ENCODE results near the gene TECR.

TECR gene

DNA sequence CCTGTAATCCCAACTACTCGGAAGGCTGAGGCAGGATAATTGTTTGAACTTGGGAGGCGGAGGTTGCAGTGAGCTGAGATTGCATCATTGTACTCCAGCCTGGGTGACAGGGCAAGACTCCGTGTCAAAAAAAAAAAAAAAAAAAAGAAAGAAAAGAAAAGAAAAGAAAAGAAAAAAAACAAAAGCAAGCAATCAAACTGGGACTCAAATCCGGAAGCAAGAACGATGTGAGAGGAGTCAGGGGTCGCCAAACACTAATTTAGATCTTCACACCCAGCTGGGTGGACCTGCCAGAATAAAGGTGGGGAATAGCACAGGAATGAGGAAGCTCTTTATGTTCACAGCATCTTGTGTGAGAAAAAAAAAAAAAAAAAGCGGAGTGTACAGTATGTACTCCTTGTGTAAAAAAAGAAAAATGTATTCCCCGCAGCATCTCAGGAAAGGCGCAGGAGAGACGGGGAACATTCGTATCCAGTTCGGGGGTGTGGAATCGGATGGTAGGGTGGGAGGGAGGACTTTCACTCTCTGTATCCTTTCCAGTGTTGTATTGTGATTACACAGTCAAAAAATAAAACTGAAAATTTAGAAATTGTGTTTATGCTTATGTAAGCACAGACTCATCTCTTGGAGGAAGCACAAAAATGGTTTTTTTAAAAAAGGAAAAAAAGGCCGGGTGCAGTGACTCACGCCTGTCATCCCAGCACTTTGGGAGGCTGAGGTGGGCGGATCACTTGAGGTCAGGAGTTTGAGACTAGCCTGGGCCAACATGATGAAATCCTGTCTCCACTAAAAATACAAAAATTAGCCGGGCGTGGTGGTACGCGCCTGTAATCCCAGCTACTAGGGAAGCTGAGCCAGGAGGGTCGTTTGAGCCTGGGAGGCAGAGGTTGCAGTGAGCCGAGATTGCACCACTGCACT is 18.8 kb upstream of the TECR start:
- no peak overlapping the region for H3K4me3 ChIP-seq (ENCODE audit: low read depth, low read length)
- TF ChIP-seq, protein P1, sequence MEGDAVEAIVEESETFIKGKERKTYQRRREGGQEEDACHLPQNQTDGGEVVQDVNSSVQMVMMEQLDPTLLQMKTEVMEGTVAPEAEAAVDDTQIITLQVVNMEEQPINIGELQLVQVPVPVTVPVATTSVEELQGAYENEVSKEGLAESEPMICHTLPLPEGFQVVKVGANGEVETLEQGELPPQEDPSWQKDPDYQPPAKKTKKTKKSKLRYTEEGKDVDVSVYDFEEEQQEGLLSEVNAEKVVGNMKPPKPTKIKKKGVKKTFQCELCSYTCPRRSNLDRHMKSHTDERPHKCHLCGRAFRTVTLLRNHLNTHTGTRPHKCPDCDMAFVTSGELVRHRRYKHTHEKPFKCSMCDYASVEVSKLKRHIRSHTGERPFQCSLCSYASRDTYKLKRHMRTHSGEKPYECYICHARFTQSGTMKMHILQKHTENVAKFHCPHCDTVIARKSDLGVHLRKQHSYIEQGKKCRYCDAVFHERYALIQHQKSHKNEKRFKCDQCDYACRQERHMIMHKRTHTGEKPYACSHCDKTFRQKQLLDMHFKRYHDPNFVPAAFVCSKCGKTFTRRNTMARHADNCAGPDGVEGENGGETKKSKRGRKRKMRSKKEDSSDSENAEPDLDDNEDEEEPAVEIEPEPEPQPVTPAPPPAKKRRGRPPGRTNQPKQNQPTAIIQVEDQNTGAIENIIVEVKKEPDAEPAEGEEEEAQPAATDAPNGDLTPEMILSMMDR (IDR thresholded peaks at IDR 0.05; ENCODE audit: control insufficient read depth, extremely low read depth, insufficient read depth) = no peak
- DNase-seq (ENCODE audit: low read depth) = no peak

DNA sequence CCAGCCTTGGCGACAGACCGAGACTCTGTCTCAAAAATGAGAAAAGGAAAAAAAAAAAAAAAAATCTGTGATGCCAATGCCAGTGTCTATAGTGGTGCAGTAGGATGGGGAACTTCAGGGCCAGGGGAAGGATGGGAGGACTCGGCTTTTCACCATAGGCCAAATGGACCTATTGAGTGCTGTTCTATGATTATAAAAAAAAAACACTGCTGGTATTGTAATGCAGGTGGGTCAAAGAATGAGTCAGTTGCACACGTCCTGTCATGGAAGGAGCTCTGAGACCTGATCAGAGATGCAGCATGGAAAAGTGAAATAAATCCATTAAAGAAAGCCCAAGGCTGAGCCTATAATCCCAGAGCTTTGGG is 18.2 kb upstream of the TECR start:
- TF ChIP-seq, protein P1 (IDR thresholded peaks at IDR 0.05; ENCODE audit: control insufficient read depth, extremely low read depth, insufficient read depth) = no peak
- H3K4me3 ChIP-seq (ENCODE audit: low read depth, low read length) = no peak overlapping the region
- DNase-seq (ENCODE audit: low read depth) = no peak

DNA sequence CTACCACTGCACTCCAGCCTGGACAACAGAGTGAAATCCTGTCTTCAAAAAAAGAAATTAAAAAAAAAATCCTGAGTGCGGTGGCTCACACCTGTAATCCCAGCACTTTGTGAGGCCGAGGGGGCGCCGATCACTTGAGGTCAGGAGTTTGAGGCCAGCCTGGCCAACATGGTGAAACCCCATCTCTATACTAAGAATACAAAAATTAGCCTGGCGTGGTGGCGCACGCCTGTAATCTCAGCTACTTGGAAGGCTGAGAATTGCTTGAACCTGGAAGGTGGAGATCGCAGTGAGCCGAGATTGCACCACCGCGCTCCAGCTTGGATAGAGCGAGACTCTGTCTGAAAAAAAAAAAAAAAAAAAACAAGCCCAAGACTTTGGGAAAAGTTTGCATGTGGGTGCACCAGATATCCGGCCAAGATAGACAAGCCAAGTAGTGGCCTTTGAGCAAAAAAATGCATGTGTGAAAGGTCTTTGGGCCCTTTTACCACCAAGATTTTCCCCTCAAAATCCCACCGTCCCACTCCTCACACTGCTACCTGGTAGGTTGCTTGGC is 16.9 kb upstream of the TECR start:
- no peak for DNase-seq (ENCODE audit: low read depth)
- no peak overlapping the region for H3K4me3 ChIP-seq (ENCODE audit: low read depth, low read length)
- TF ChIP-seq, protein P1 (IDR thresholded peaks at IDR 0.05; ENCODE audit: control insufficient read depth, extremely low read depth, insufficient read depth) = no peak

DNA sequence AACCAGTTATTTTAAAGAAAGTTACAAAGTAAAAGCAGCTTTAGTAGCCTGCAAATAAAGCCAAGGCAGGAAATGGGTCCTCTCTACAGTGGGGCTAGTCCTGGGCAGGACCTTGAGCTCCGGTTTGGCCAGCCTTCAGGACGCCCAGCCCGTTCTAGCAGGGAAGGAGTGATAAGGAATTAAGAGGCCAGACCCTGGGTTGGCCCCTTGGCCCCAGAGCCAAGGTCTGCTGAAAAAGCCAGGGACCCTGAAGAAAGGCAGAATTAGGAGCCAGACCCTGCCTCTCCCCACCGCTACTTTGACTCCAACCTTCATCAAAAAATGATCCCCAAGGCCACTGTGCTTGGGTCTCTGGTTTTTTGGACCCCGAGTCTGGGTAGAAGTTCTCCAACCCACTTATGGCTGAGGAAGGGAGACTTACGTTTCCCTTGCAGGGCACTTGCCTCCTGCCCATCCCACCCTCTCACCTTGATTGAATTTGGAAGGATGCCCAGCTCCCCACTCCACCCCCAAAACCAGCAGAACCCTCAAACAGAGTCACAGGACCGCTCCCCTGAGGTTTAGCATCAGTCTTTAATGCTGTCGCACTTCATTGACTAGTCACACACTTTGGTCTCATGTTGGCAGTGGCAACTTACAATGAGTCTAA is 15.1 kb upstream of the TECR start:
- DNase-seq (ENCODE audit: low read depth) = no peak
- TF ChIP-seq, protein P1 (IDR thresholded peaks at IDR 0.05; ENCODE audit: control insufficient read depth, extremely low read depth, insufficient read depth) = no peak
- H3K4me3 ChIP-seq (ENCODE audit: low read depth, low read length) = no peak overlapping the region

DNA sequence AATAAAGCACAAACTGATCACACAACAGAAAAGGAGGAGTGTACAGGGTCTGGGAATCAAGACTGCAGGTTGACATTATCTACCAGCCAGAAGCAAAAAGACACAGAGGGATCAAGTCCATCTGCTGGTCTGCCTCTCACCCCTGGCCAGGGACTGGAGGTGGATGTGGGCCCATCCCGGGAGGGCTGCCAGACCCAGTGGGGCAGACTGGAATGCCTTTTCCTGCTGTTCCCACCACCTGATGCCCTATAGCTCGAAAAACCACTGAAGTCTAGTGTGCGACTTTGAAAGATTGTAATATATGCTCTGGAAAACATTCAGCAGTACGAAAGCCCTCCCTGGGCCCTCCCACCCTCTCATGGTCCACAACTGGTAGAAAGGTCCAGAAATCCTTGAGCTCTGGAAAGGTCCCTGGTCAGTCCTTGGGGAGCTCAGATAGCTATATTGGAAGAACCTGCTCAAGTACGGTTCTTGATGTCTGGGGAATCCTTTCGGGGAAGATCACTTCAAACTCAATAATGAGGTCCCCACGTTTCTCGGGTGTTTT is 13.8 kb upstream of the TECR start:
- no peak for DNase-seq (ENCODE audit: low read depth)
- H3K4me3 ChIP-seq (ENCODE audit: low read depth, low read length) = no peak overlapping the region
- TF ChIP-seq, protein P1 (IDR thresholded peaks at IDR 0.05; ENCODE audit: control insufficient read depth, extremely low read depth, insufficient read depth) = no peak

DNA sequence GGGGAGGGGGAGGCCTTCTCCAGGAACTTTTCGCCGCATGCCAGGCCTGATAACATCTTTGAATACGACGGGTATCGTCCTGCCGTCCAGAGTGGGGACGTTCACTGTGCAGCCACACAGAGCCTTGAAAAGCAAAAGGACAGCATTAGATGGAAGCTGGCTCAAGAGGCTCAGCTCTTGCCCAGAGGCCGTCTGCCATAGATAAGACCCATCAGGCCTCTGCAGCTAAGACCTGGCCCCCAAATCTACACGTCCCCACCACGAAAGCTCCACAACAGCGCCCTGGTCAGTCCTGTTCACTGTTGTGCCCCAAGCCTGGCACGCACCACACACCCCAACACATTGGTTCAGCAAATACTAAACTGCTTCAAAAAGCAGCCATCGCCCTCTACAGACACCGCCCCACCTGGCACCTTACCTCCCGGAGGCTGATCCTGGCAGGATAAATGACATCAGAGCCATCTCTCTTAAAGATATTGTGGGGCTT is 13.3 kb upstream of the TECR start:
- TF ChIP-seq, protein P1 (IDR thresholded peaks at IDR 0.05; ENCODE audit: control insufficient read depth, extremely low read depth, insufficient read depth) = no peak
- no peak for DNase-seq (ENCODE audit: low read depth)
- peak overlapping the region; percentile 89 for H3K4me3 ChIP-seq (ENCODE audit: low read depth, low read length)

All from LNCaP clone FGC (cell line).